ENCODE results near the gene PNMA6E.

PNMA6E gene

DNA sequence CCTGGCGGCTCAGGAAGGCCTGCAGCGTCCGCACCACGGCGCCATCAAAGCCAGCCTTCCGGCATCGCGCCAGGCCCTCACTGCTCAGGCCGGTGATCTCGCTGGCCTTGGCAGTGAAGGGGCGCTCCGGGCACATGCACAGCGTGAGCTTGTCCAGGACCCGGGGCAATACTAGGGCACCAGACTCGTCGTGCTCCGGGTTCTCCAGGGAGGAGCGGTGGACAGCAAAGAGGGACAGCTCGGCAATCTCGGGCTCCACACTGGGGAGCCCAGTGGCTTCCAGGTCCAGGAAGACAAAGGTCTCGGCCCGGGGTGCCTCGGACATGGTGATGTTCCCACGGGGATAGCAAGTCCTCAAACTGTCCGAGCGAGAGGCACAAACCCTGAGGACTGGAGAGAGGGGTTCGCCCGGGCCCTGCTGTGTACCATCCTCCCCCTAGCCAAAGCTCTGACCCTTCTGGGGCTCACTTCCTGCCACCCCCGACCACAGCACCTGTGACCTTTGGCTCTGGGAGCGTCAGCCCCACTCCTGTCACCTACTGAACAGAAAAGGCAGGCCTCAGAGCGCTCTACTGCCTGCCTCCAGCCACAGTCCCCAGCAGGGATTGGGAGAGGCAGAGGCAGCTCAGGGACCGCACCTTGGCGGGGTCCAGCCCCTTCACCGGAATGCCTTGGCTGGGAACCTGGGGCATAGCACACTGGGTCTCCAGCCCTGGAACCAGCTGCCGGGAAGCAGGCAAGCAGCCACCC, 44.1 kb upstream of the PNMA6E start:
- no peaks in the 10 kb centered on the region for H3K36me3 ChIP-seq (ENCODE audit: control insufficient read depth in 2 of 2, insufficient read depth in 2 of 2, low read length in 2 of 2)
- peaks cover 0 to 5% of the 10 kb centered on the region in 2 donors for H3K27me3 ChIP-seq (ENCODE audit: control insufficient read depth in 1 of 2, insufficient read depth in 2 of 2, low read length in 2 of 2)
- H3K9me3 ChIP-seq (ENCODE audit: control insufficient read depth in 2 of 2, low read length in 2 of 2): no peaks in the 10 kb centered on the region
- no peak overlapping the region for H3K4me3 ChIP-seq (ENCODE audit: low read length in 2 of 2)
- H3K4me1 ChIP-seq (ENCODE audit: control insufficient read depth, insufficient read depth, low read length): no peaks in the 10 kb centered on the region
- H3K9ac ChIP-seq (ENCODE audit: low read length in 2 of 2): no peak overlapping the region
- no peak overlapping the region for H3K27ac ChIP-seq (ENCODE audit: low read length)

DNA sequence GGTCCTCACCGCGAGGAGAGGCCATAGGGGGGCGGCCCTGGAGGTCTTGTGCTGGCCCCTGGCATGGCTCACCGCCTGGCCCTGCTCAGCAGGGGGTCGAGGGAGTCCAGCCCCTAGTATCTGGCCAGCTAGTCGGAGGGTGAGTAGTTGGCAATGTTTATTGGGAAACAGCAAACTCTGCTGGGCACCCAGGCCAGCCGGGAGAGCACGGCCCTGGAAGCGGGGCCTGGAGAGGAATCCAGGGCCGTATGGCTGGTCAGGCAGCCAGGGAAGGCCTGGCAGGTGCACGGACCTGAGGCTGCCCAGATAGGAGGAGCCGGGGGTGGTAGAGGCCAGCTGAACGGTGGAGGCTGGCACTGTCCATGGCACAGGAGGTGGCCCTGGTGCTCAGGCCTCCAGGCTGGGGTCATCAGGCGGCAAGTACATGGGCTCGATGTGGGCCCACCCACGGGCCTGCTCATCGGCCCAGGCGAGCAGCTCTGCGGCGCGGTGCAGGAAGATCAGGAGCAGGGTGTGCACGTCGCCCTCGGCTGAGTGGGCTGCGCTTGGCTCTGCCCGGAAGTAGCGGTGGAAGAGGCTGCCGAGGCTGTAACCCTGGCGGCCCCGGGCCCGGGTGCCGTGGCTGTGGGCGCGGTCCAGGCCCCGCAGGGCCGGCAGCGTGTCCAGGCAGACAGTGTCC, 43.3 kb upstream of the PNMA6E start:
- H3K27me3 ChIP-seq (ENCODE audit: control insufficient read depth in 1 of 2, insufficient read depth in 2 of 2, low read length in 2 of 2): peaks cover 0 to 9% of the 10 kb centered on the region in 2 donors
- peaks cover 0 to 1% of the 10 kb centered on the region in 2 donors for H3K9me3 ChIP-seq (ENCODE audit: control insufficient read depth in 2 of 2, low read length in 2 of 2)
- no peak overlapping the region for H3K27ac ChIP-seq (ENCODE audit: low read length)
- no peak overlapping the region for H3K4me3 ChIP-seq (ENCODE audit: low read length in 2 of 2)
- no peak overlapping the region for H3K9ac ChIP-seq (ENCODE audit: low read length in 2 of 2)
- no peaks in the 10 kb centered on the region for H3K36me3 ChIP-seq (ENCODE audit: control insufficient read depth in 2 of 2, insufficient read depth in 2 of 2, low read length in 2 of 2)
- no peaks in the 10 kb centered on the region for H3K4me1 ChIP-seq (ENCODE audit: control insufficient read depth, insufficient read depth, low read length)

DNA sequence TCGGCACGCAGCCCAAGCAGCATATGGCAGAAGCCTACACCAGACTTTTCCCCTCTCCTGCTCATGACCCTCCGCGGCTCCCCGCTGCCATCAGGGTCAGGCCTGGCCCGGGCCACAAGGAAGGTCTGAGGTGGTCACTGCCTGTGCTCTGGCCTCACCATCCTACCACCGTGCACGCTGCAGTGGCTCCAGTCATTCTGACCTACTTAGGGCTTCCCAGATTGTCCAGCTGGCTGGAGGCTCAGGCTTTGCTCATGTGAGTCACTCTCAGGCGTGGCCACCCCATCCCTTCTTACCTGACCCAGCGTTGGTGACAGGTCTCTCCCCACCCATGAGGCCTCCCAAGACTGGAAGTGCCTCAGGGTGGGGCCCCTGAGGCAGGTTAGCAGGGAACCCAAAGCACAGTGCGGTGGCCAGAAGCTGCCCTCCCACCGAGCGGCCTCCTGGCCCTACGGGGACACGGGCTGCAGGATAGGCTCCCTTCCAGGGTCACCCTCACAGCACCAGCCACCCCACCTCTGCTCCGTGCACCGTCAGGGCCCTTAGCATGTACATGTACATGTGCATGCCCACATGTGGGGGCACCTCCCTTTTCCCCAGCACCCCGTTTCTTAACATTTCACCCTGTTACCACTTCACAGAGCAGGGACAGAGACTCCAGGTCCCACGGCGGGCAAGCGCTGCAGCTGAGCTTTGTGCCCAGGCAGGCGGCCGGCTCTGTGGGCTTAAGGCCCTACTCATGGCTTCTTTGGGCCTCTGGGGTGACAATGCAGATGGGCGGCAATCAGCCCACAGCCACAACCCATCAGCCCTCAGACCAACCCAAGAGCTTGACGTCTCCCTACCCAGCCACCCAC, 42.6 kb upstream of the PNMA6E start:
- peaks cover 0 to 10% of the 10 kb centered on the region in 2 donors for H3K27me3 ChIP-seq (ENCODE audit: control insufficient read depth in 1 of 2, insufficient read depth in 2 of 2, low read length in 2 of 2)
- H3K4me1 ChIP-seq (ENCODE audit: control insufficient read depth, insufficient read depth, low read length): no peaks in the 10 kb centered on the region
- no peak overlapping the region for H3K9ac ChIP-seq (ENCODE audit: low read length in 2 of 2)
- H3K27ac ChIP-seq (ENCODE audit: low read length): no peak overlapping the region
- no peaks in the 10 kb centered on the region for H3K36me3 ChIP-seq (ENCODE audit: control insufficient read depth in 2 of 2, insufficient read depth in 2 of 2, low read length in 2 of 2)
- H3K4me3 ChIP-seq (ENCODE audit: low read length in 2 of 2): no peak overlapping the region
- H3K9me3 ChIP-seq (ENCODE audit: control insufficient read depth in 2 of 2, low read length in 2 of 2): peaks cover 0 to 4% of the 10 kb centered on the region in 2 donors

DNA sequence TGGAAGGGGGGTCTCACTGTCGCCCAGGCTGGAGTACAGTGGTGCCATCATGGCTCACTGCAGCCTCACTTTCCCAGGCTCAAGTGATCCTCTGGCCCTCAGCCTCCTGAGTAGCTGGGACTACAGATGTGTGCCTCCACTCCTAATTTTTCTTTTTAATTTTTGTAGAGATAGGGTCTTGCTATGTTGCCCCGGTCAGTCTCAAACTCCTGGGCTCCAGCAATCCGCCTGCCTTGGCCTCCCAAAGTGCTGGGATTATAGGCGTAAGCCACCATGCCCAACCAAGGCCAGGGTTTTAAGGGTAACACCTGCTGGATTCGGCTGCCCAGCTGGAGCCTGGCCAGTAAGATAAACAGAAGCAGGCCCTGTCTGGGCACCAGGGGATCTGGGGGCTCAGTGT, 41.3 kb upstream of the PNMA6E start:
- Histone ChIP-seq H3K27me3 (ENCODE audit: control insufficient read depth in 1 of 2, insufficient read depth in 2 of 2, low read length in 2 of 2) (peaks cover 0 to 15% of the 10 kb centered on the region in 2 donors), H3K4me3 (ENCODE audit: low read length in 2 of 2) (no peak overlapping the region), H3K36me3 (ENCODE audit: control insufficient read depth in 2 of 2, insufficient read depth in 2 of 2, low read length in 2 of 2) (no peaks in the 10 kb centered on the region), H3K27ac (ENCODE audit: low read length) (no peak overlapping the region), H3K9me3 (ENCODE audit: control insufficient read depth in 2 of 2, low read length in 2 of 2) (peaks cover 0 to 4% of the 10 kb centered on the region in 2 donors), H3K4me1 (ENCODE audit: control insufficient read depth, insufficient read depth, low read length) (no peaks in the 10 kb centered on the region), H3K9ac (ENCODE audit: low read length in 2 of 2) (no peak overlapping the region)

DNA sequence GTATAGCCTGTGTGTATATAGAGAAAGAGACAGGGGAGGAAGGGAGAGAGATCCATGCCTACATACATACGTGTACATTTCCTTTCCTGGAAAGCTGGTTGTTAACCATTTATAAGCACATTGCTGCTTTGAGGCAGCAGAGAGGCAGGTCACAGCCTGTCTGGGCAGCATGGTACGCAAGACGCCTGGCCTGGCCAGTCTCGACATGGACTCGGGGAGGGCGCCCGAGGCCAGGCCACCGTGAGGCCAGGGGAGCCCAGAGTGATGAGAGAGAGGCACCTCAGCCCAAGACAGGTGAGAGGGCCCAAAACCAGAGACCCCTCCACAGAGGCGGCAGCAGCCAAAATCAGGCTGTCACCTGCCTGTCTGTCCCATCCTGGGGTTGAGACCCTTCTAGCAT, 40.8 kb upstream of the PNMA6E start:
- Histone ChIP-seq H3K27me3 (ENCODE audit: control insufficient read depth in 1 of 2, insufficient read depth in 2 of 2, low read length in 2 of 2) (peaks cover 0 to 16% of the 10 kb centered on the region in 2 donors), H3K9me3 (ENCODE audit: control insufficient read depth in 2 of 2, low read length in 2 of 2) (peaks cover 0 to 4% of the 10 kb centered on the region in 2 donors), H3K27ac (ENCODE audit: low read length) (no peak overlapping the region), H3K4me1 (ENCODE audit: control insufficient read depth, insufficient read depth, low read length) (no peaks in the 10 kb centered on the region), H3K9ac (ENCODE audit: low read length in 2 of 2) (no peak overlapping the region), H3K36me3 (ENCODE audit: control insufficient read depth in 2 of 2, insufficient read depth in 2 of 2, low read length in 2 of 2) (no peaks in the 10 kb centered on the region), H3K4me3 (ENCODE audit: low read length in 2 of 2) (no peak overlapping the region)

DNA sequence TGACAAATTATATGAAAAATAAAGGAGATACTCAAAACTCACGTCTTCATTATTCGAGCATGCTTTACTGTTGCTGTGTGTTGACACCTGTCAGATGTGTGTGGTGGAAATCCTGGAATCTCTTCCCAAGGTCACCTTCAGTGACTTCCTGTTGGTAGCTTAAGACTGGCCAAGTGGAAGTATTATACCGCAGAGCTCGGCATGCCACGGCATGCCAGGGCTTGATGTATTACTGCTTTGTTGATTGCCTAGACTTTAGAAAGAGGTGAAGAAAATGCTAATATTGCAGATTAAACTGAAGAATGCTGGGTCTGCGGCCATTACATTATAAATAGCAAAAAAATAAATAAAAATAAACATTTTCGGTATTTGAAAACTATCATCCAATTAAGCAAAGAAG, 40.1 kb upstream of the PNMA6E start:
- H3K9me3 ChIP-seq (ENCODE audit: control insufficient read depth in 2 of 2, low read length in 2 of 2): peaks cover 0 to 4% of the 10 kb centered on the region in 2 donors
- H3K4me3 ChIP-seq (ENCODE audit: low read length in 2 of 2): no peak overlapping the region
- no peaks in the 10 kb centered on the region for H3K4me1 ChIP-seq (ENCODE audit: control insufficient read depth, insufficient read depth, low read length)
- no peaks in the 10 kb centered on the region for H3K36me3 ChIP-seq (ENCODE audit: control insufficient read depth in 2 of 2, insufficient read depth in 2 of 2, low read length in 2 of 2)
- H3K27me3 ChIP-seq (ENCODE audit: control insufficient read depth in 1 of 2, insufficient read depth in 2 of 2, low read length in 2 of 2): peaks cover 0 to 17% of the 10 kb centered on the region in 2 donors
- H3K9ac ChIP-seq (ENCODE audit: low read length in 2 of 2): no peak overlapping the region
- H3K27ac ChIP-seq (ENCODE audit: low read length): no peak overlapping the region

DNA sequence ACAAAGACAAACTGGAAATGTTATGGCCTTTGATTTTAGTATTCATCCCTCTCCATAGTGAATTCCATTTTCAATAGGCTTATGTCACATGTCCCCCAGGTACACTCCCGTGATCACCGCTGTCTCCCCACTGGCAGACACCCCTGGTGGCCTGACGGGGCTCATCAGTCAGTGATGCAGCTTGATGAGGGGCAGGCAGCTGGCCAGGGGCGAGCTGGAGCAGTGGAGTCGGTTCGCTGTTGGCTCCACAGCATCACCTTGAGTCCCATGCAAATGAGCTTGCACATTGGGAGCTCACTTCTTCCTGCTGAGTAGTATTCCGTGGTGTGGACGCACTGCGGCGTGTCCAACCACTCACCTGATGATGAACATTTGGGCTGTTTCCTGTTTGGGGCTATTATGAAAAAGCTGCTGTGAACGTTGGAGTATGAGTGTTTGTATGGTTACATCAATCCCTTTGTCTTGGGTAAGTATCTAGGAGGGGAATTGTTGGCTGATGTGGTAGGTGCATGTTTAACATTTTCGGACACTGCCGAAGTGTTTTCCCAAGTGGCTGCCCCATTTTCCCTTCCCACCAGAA, 39.5 kb upstream of the PNMA6E start:
- Histone ChIP-seq H3K27me3 (ENCODE audit: control insufficient read depth in 1 of 2, insufficient read depth in 2 of 2, low read length in 2 of 2) (peaks cover 0 to 17% of the 10 kb centered on the region in 2 donors), H3K9me3 (ENCODE audit: control insufficient read depth in 2 of 2, low read length in 2 of 2) (peaks cover 0 to 6% of the 10 kb centered on the region in 2 donors), H3K4me1 (ENCODE audit: control insufficient read depth, insufficient read depth, low read length) (no peaks in the 10 kb centered on the region), H3K9ac (ENCODE audit: low read length in 2 of 2) (no peak overlapping the region), H3K27ac (ENCODE audit: low read length) (no peak overlapping the region), H3K36me3 (ENCODE audit: control insufficient read depth in 2 of 2, insufficient read depth in 2 of 2, low read length in 2 of 2) (no peaks in the 10 kb centered on the region), H3K4me3 (ENCODE audit: low read length in 2 of 2) (no peak overlapping the region)

DNA sequence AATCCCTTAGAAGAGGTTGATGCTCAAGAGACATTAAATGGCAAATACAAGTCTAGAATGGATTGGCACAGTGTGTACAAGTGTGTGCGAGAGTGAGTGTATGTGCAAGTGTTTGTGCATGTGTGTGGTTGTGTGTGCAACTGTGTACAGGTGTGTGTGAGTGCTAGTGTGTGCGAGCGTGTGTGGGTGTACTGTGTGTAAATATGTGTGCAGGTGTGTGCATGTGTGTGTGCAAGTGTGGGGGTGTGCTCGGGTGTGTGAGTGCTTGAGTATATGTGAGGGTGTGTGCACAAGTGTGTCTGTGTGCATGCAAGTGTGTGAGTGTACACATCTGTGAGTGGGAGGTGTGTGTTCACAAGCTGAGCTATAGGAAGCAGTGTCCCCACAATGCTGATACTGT, 38.8 kb upstream of the PNMA6E start:
- no peak overlapping the region for H3K9ac ChIP-seq (ENCODE audit: low read length in 2 of 2)
- no peaks in the 10 kb centered on the region for H3K4me1 ChIP-seq (ENCODE audit: control insufficient read depth, insufficient read depth, low read length)
- no peak overlapping the region for H3K4me3 ChIP-seq (ENCODE audit: low read length in 2 of 2)
- peaks cover 0 to 17% of the 10 kb centered on the region in 2 donors for H3K27me3 ChIP-seq (ENCODE audit: control insufficient read depth in 1 of 2, insufficient read depth in 2 of 2, low read length in 2 of 2)
- H3K9me3 ChIP-seq (ENCODE audit: control insufficient read depth in 2 of 2, low read length in 2 of 2): peaks cover 0 to 7% of the 10 kb centered on the region in 2 donors
- no peak overlapping the region for H3K27ac ChIP-seq (ENCODE audit: low read length)
- H3K36me3 ChIP-seq (ENCODE audit: control insufficient read depth in 2 of 2, insufficient read depth in 2 of 2, low read length in 2 of 2): no peaks in the 10 kb centered on the region

DNA sequence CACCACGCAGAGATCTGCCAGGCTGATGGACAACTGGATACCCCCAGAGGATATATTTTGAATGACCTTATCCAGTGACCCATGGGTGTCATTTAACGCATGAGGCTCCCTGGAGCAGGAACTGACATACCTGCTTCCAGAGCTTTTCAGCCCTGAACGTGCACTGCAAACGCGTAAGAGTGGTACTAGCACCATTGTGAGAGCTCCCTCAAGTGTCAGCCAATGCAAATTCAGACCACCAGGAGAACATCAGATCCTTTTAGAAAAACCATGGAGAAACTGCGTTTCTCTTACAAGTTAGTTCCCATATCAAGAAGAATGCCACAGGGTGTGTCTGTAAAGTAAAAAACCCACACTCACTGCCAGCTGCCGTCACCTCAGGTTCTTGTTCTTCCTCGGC, 37.4 kb upstream of the PNMA6E start:
- H3K9ac ChIP-seq (ENCODE audit: low read length in 2 of 2): no peak overlapping the region
- no peak overlapping the region for H3K4me3 ChIP-seq (ENCODE audit: low read length in 2 of 2)
- no peaks in the 10 kb centered on the region for H3K36me3 ChIP-seq (ENCODE audit: control insufficient read depth in 2 of 2, insufficient read depth in 2 of 2, low read length in 2 of 2)
- H3K9me3 ChIP-seq (ENCODE audit: control insufficient read depth in 2 of 2, low read length in 2 of 2): peaks cover 0 to 7% of the 10 kb centered on the region in 2 donors
- no peaks in the 10 kb centered on the region for H3K4me1 ChIP-seq (ENCODE audit: control insufficient read depth, insufficient read depth, low read length)
- peaks cover 0 to 18% of the 10 kb centered on the region in 2 donors for H3K27me3 ChIP-seq (ENCODE audit: control insufficient read depth in 1 of 2, insufficient read depth in 2 of 2, low read length in 2 of 2)
- no peak overlapping the region for H3K27ac ChIP-seq (ENCODE audit: low read length)

DNA sequence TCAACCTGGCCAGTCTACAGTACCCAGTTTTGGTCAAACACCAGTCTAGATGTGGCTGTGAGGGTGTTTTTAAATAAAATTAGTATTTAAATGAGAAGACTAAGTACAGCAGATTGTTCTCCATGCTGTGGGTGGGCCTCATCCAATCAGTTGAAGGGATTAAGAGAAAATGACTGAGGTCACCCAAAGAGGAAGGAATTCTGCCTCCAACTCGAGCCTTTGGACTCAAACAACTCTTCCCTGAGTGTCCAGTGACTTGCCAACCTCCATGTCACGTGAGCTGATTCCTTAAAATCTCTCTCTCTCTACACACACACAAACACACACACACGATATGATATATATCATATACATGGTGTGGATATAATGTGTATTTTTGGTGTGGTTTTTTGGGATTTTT, 34.7 kb upstream of the PNMA6E start:
- no peak overlapping the region for H3K4me3 ChIP-seq (ENCODE audit: low read length in 2 of 2)
- no peak overlapping the region for H3K27ac ChIP-seq (ENCODE audit: low read length)
- peaks cover 0 to 23% of the 10 kb centered on the region in 2 donors for H3K27me3 ChIP-seq (ENCODE audit: control insufficient read depth in 1 of 2, insufficient read depth in 2 of 2, low read length in 2 of 2)
- H3K36me3 ChIP-seq (ENCODE audit: control insufficient read depth in 2 of 2, insufficient read depth in 2 of 2, low read length in 2 of 2): no peaks in the 10 kb centered on the region
- H3K9me3 ChIP-seq (ENCODE audit: control insufficient read depth in 2 of 2, low read length in 2 of 2): peaks cover 0 to 12% of the 10 kb centered on the region in 2 donors
- H3K4me1 ChIP-seq (ENCODE audit: control insufficient read depth, insufficient read depth, low read length): no peaks in the 10 kb centered on the region
- H3K9ac ChIP-seq (ENCODE audit: low read length in 2 of 2): no peak overlapping the region
